Activated T-helper 2 cell treated with anti-CD3 and anti-CD28 coated beads, Interferon-gamma antibody, Interleukin-2, Interleukin-4, amounts not matched to agents 10 μg/mL and 5 μg/mL and 100 μg/mL, durations not matched to agents 14 hours and 24 hours and 36 hours (primary cell): Measurements from ENCODE around the gene PLA2G7. TPM values are rescaled to one million over a fixed set of nuclear protein-coding genes. Genes with fewer than 3 reads are reported as not detected.

Experiments
- DNase-seq: peaks from one replicate; pipeline ENCODE4 v3.0.0; 2021; ENCODE audit warnings: low spot score
- H3K27ac Mint-ChIP-seq: one replicate; pipeline ENCODE4 v1.8.0; 2021; ENCODE audit warnings: mixed read lengths
- H3K27me3 Mint-ChIP-seq: one replicate; pipeline ENCODE4 v1.8.0; 2021; ENCODE audit warnings: low read depth, mixed read lengths
- H3K36me3 Mint-ChIP-seq: one replicate; pipeline ENCODE4 v1.8.0; 2021; ENCODE audit warnings: low read depth, mixed read lengths
- H3K4me1 Mint-ChIP-seq: one replicate; pipeline ENCODE4 v1.8.0; 2021; ENCODE audit warnings: low read depth, mixed read lengths
- H3K4me3 Mint-ChIP-seq: one replicate; pipeline ENCODE4 v1.8.0; 2021; ENCODE audit warnings: low read depth, mild to moderate bottlenecking, moderate library complexity, mixed read lengths
- H3K9me3 Mint-ChIP-seq: one replicate; pipeline ENCODE4 v1.8.0; 2021; ENCODE audit warnings: mixed read lengths
- intact Hi-C: fragments of 100-400 bp; cut with micrococcal nuclease; formaldehyde crosslinking; loops from one replicate; pipeline ENCODE4 v1.15.1; 2023
- total RNA-seq: library from RNA; stranded (reverse); gene quantifications from 2 replicates; pipeline ENCODE4 v1.2.3, GENCODE V29; 2022

Gene PLA2G7
- total RNA-seq, 1 donor from 2014 or later: not detected

DNA sequence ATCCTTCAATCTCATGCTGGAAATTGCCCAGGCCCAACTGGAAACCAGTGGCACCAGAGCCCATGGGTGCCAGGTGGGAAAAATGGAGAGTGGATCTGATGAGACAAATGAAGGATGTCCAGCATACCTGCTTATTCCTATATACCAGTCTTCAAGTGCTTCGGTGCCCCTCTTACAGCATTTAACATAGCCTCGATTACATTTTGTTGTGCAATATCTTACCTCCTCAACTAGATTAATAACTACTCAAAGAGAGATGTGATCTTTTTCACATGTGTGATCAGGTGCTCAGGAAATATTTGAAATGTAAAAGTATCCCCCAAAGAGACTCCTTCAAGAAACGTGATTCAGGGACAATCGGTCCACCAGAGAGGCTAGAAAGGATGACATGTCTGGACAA is 6.7 kb upstream of the PLA2G7 start:
- DNase-seq: no peak
- Mint-ChIP-seq H3K9me3 (no peaks in the 10 kb centered on the region), H3K4me1 (no peaks in the 10 kb centered on the region), H3K4me3 (no peak overlapping the region), H3K36me3 (no peaks in the 10 kb centered on the region), H3K27ac (no peak overlapping the region), H3K27me3 (peaks cover 16% of the 10 kb centered on the region)
- intact Hi-C loops: no loop called here

- H3K4me1 Mint-ChIP-seq: no peaks in the 10 kb centered on the region
- H3K4me3 Mint-ChIP-seq: no peak overlapping the region
- H3K36me3 Mint-ChIP-seq: no peaks in the 10 kb centered on the region
- no peak overlapping the region for H3K27ac Mint-ChIP-seq
- DNase-seq: no peak
- peaks cover 18% of the 10 kb centered on the region for H3K27me3 Mint-ChIP-seq
- intact Hi-C loops: no loop called here
- H3K9me3 Mint-ChIP-seq: no peaks in the 10 kb centered on the region
Measured at GRCh38 chr6:46741482-46741881, 6.3 kb upstream of the PLA2G7 start.

- intact Hi-C loops: no loop called here
- DNase-seq: no peak
- H3K36me3 Mint-ChIP-seq: no peaks in the 10 kb centered on the region
- H3K27ac Mint-ChIP-seq: no peak overlapping the region
- H3K4me1 Mint-ChIP-seq: peaks cover 2% of the 10 kb centered on the region
- H3K27me3 Mint-ChIP-seq: peaks cover 54% of the 10 kb centered on the region
- H3K9me3 Mint-ChIP-seq: no peaks in the 10 kb centered on the region
- no peak overlapping the region for H3K4me3 Mint-ChIP-seq
Measured at GRCh38 chr6:46736906-46737305, 1.7 kb upstream of the PLA2G7 start.

DNA sequence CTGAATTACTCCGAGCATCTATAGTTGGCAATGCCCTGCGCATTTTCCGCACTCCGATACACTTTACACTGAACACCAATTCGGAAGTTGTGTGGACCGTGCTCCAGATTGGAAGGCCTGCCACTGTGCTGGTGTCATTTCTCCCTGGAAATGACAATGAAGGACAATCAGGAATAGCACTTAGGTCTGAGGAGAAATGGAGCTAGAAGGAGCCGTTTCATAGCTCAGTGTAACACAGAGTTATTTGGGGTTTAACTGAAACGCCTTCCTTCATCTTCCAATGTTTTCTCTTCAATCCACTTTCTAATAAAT is 501 bp upstream of the PLA2G7 start:
- peaks cover 2% of the 10 kb centered on the region for H3K4me1 Mint-ChIP-seq
- H3K36me3 Mint-ChIP-seq: no peaks in the 10 kb centered on the region
- peaks cover 57% of the 10 kb centered on the region for H3K27me3 Mint-ChIP-seq
- intact Hi-C loops: no loop called here
- H3K9me3 Mint-ChIP-seq: no peaks in the 10 kb centered on the region
- no peak for DNase-seq
- no peak overlapping the region for H3K4me3 Mint-ChIP-seq
- no peak overlapping the region for H3K27ac Mint-ChIP-seq

GRCh38 chr6:46733341-46733801 is 1.8 kb downstream of the PLA2G7 start:
- Mint-ChIP-seq H3K4me3 (no peak overlapping the region), H3K9me3 (no peaks in the 10 kb centered on the region), H3K27ac (no peak overlapping the region), H3K36me3 (no peaks in the 10 kb centered on the region), H3K27me3 (peaks cover 58% of the 10 kb centered on the region), H3K4me1 (peaks cover 2% of the 10 kb centered on the region)
- no peak for DNase-seq
- intact Hi-C loops: no loop called here

DNA sequence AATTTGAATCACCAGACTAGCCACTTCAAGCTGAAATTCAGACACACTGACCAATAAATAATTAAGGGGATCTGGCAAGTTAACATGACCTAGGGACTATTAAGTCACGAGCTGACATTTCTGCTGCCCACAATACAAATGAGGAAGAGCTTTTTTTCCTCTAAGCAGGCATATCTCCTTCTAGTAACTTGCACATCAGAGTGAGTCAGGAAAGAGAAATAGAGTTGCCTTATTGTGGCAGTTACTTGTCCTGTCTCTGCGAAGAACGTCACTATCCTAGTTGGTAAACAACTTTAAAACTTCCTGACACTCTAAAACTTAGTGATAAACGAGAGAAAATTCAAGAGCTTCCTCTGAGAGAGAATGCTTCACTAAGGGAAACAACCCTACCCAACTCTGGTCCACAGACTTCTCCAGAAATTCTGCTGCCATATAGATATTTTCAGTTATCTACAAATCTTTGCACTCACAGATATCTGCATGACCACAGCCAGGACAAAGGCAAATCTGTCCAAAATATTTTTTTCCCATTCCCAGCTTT is 4.2 kb downstream of the PLA2G7 start:
- no peak overlapping the region for H3K27ac Mint-ChIP-seq
- H3K9me3 Mint-ChIP-seq: no peaks in the 10 kb centered on the region
- intact Hi-C loops: no loop called here
- H3K27me3 Mint-ChIP-seq: peaks cover 43% of the 10 kb centered on the region
- DNase-seq: no peak
- H3K4me1 Mint-ChIP-seq: peaks cover 2% of the 10 kb centered on the region
- H3K4me3 Mint-ChIP-seq: no peak overlapping the region
- H3K36me3 Mint-ChIP-seq: no peaks in the 10 kb centered on the region

DNA sequence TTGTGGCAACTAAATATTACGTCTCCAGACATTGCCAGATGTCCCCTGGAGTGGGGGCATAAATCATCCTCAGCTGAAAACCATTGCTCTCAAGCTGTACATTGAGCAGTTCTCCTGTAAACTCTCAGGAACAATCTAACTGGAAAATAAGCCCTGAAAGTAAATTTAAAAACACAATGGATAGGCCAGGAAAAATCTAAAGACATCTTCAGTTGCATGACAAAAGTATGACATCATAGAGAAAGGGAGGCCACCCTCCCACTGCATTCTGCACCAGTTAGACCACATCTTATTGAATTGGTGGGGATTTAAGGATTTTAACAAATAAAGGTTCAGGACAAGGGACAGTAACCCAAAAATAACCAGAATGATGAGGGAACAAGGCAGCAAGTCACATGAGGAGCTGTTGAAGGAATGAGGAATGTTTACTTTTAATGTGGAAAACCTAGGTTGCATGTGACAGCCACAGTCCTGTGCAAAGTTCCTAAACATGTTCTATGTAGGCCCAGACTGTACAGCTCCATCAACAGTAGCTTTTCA is 5.3 kb downstream of the PLA2G7 start:
- H3K4me1 Mint-ChIP-seq: peaks cover 2% of the 10 kb centered on the region
- peaks cover 37% of the 10 kb centered on the region for H3K27me3 Mint-ChIP-seq

GRCh38 chr6:46720401-46720800 is 14.8 kb downstream of the PLA2G7 start:
- peaks cover 9% of the 10 kb centered on the region for H3K27me3 Mint-ChIP-seq
- H3K9me3 Mint-ChIP-seq: no peaks in the 10 kb centered on the region
- H3K36me3 Mint-ChIP-seq: no peaks in the 10 kb centered on the region
- intact Hi-C loops: no loop called here
- no peak overlapping the region for H3K4me3 Mint-ChIP-seq
- no peak overlapping the region for H3K27ac Mint-ChIP-seq
- no peak for DNase-seq
- no peaks in the 10 kb centered on the region for H3K4me1 Mint-ChIP-seq

More for the DNA sequence above, 5.3 kb downstream of the PLA2G7 start:
- Mint-ChIP-seq H3K27ac (no peak overlapping the region), H3K4me3 (no peak overlapping the region), H3K9me3 (no peaks in the 10 kb centered on the region), H3K36me3 (no peaks in the 10 kb centered on the region)
- intact Hi-C loops: no loop called here
- no peak for DNase-seq

DNA sequence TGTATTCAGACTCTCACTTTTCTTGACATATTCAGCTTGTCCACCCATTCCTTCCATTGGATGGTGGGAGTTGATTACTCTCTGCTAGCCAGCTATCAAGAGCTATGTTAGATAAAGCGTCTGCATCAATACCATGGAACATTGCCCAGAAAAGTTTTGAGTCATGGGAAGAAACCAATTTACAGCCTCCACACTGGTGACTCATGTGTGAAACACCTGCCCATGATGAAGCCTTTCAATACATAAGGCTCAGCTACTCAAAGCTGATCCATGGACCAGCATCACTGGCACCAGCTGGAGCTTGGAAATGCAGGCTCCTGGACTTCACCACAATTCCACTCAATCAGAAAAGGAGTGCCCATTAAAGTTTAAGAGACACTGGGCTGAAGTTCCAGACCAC is 16.1 kb downstream of the PLA2G7 start:
- no peaks in the 10 kb centered on the region for H3K36me3 Mint-ChIP-seq
- H3K4me1 Mint-ChIP-seq: no peaks in the 10 kb centered on the region
- no peak for DNase-seq

GRCh38 chr6:46715141-46715540 is 20.0 kb downstream of the PLA2G7 start:
- Mint-ChIP-seq H3K4me3 (no peak overlapping the region), H3K9me3 (no peaks in the 10 kb centered on the region), H3K27me3 (peaks cover 11% of the 10 kb centered on the region), H3K27ac (no peak overlapping the region), H3K36me3 (no peaks in the 10 kb centered on the region), H3K4me1 (no peaks in the 10 kb centered on the region)
- intact Hi-C loops: no loop called here
- DNase-seq: no peak

More for the DNA sequence above, 16.1 kb downstream of the PLA2G7 start:
- Mint-ChIP-seq H3K4me3 (no peak overlapping the region), H3K27me3 (peaks cover 9% of the 10 kb centered on the region), H3K9me3 (no peaks in the 10 kb centered on the region), H3K27ac (no peak overlapping the region)
- intact Hi-C loops: no loop called here

DNA sequence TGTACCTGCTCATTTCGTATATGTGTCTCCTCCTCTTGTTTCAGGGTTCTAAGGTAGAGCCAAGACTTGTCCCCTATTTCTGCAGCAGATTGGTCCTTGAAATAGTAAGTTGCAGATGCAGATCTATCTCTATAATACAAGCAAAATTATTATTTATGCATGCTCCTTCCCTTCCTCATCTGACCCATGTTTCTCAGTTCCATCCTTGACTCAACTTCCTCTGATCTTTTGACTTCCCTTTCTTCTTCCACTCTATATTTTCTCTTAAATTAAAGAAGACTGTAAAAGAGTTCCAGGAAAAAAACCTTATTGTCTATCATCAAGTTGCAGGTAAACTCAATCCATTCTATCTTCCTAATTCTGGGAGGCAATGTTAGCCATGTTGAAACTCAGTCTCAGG is 23.7 kb downstream of the PLA2G7 start:
- DNase-seq: no peak
- H3K36me3 Mint-ChIP-seq: no peaks in the 10 kb centered on the region
- no peaks in the 10 kb centered on the region for H3K4me1 Mint-ChIP-seq

GRCh38 chr6:46706464-46706863 is 28.7 kb downstream of the PLA2G7 start:
- intact Hi-C loops: no loop called here
- Mint-ChIP-seq H3K27ac (no peak overlapping the region), H3K4me3 (no peak overlapping the region), H3K27me3 (peaks cover 18% of the 10 kb centered on the region), H3K4me1 (no peaks in the 10 kb centered on the region), H3K36me3 (no peaks in the 10 kb centered on the region), H3K9me3 (no peaks in the 10 kb centered on the region)
- no peak for DNase-seq

More for the DNA sequence above, 23.7 kb downstream of the PLA2G7 start:
- H3K4me3 Mint-ChIP-seq: no peak overlapping the region
- no peaks in the 10 kb centered on the region for H3K9me3 Mint-ChIP-seq
- H3K27me3 Mint-ChIP-seq: peaks cover 6% of the 10 kb centered on the region
- no peak overlapping the region for H3K27ac Mint-ChIP-seq
- intact Hi-C loops: no loop called here

DNA sequence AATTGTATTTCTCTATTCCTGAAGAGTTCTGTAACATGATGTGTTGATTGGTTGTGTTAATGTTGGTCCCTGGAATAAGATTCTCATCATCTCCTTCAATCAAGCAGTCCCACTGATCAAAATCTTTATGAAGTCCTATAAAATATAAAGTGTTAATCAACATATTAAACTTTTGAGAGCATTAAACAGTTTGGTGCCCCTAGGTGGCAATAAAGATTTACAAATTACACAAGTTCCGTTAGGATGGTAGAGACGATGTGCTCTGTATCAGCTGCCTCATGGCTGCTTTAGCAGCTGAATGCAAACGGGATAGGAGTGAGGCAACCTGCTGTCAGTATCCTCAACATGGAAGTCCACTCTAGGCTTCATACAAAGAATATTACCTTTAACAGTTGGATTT is 30.6 kb downstream of the PLA2G7 start:
- H3K27ac Mint-ChIP-seq: no peak overlapping the region
- H3K4me1 Mint-ChIP-seq: no peaks in the 10 kb centered on the region

GRCh38 chr6:46699970-46700369 is 35.2 kb downstream of the PLA2G7 start:
- Mint-ChIP-seq H3K9me3 (no peaks in the 10 kb centered on the region), H3K36me3 (no peaks in the 10 kb centered on the region), H3K27ac (no peak overlapping the region), H3K4me3 (no peak overlapping the region), H3K27me3 (peaks cover 29% of the 10 kb centered on the region), H3K4me1 (no peaks in the 10 kb centered on the region)
- intact Hi-C loops: no loop called here
- no peak for DNase-seq

More for the DNA sequence above, 30.6 kb downstream of the PLA2G7 start:
- Mint-ChIP-seq H3K27me3 (peaks cover 17% of the 10 kb centered on the region), H3K36me3 (no peaks in the 10 kb centered on the region), H3K4me3 (no peak overlapping the region), H3K9me3 (no peaks in the 10 kb centered on the region)
- no peak for DNase-seq
- intact Hi-C loops: no loop called here
